AG09319 (cell line): ENCODE data around the gene CELSR1.

Experiments
- DNase-seq: peaks from one replicate; pipeline ENCODE4 v3.0.0-alpha.2; 2010; ENCODE audit warnings: low read depth; ENCODE audit errors: extremely low read depth
- TF ChIP-seq, protein P1 (sequence below): IDR thresholded peaks from 2 replicates; pipeline ENCODE4 v1.5.1; 2011; ENCODE audit warnings: low read depth, mild to moderate bottlenecking, inconsistent platforms, low read length, moderate library complexity

The CELSR1 gene

DNA sequence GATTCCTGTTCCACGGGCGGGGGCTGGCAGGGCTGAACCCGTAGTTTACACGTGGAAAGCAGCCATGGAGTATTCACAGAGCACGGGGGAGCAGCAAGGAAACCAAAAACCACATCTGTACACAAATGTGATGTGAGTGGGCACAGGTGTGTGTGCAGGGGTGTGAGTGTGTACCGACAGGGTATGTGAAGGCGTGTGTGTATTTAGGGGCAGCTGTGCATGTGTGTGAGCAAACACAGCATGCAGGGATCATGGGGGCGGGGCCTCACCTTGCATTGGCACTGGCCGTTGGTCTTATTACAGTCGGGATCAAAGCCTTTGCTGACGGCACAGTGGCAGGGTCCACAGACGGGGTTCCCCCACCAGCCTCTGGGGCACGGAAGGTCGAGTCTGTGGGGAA, 143.5 kb downstream of the CELSR1 start:
- DNase-seq: no peak
- TF ChIP-seq, protein P1, sequence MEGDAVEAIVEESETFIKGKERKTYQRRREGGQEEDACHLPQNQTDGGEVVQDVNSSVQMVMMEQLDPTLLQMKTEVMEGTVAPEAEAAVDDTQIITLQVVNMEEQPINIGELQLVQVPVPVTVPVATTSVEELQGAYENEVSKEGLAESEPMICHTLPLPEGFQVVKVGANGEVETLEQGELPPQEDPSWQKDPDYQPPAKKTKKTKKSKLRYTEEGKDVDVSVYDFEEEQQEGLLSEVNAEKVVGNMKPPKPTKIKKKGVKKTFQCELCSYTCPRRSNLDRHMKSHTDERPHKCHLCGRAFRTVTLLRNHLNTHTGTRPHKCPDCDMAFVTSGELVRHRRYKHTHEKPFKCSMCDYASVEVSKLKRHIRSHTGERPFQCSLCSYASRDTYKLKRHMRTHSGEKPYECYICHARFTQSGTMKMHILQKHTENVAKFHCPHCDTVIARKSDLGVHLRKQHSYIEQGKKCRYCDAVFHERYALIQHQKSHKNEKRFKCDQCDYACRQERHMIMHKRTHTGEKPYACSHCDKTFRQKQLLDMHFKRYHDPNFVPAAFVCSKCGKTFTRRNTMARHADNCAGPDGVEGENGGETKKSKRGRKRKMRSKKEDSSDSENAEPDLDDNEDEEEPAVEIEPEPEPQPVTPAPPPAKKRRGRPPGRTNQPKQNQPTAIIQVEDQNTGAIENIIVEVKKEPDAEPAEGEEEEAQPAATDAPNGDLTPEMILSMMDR: no peak

DNA sequence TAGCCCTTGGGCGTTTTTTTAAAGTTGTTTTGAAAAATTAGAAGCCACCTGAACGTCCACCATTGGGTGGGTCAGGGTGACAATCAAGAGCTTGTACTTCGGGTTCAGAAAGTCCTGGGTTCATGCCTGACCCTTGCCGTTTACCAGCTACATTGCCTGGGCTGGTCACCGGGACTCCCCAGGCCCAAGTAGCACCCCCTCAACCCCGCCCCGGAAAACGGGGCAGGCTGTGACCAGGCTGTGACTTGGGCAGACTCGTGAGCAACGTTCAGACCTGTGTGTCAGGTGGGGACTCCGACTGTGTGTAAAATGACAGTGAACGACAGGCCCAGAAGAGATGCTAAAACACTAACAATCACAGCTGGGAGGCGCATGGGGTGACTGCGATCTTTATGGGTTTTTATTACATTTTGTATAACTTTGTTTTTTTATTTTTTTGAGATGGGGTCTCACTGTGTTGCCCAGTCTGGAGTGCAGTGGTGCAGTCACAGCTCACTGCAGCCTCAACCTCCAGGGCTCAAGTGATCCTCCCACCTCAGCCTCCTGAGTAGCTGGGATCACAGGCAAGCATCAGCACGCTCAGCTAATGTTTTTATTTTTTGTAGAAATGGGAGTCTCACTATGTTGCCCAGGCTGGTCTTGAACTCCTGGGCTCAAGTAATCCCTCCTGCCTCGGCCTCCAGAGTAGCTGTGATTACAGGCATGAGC, 145.1 kb downstream of the CELSR1 start:
- no peak for DNase-seq
- TF ChIP-seq, protein P1: no peak

DNA sequence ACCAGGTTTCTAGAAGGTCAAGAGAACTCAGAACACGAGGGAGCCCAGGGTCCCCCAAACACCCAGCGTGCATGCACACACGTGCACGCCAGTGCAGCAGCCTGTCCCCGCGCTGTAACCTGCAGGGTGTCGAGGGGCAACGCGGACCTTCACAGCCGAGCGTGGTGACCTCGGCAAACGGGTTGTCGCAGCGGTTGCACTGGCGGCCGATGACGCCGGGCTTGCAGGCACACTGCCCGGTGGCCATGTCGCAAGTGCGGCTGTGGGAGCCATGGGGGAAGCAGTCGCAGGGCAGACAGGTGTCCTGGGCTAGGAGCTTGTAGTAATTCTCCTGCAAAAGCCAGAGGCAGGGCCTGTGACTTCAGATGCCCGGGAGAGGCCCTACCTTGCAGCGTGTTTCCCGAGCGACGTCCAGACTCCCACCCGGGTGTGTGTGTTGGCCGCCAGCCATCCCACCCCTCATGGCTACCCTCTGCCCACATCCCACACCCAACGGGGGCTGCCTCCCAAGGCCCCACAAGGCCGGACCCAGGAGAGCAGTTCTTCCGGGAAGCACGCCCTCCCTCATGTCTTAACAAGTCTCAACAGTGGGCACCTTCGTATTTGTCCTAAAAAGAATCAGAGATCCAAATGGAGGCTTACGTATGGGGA, 145.8 kb downstream of the CELSR1 start:
- TF ChIP-seq, protein P1: no peak
- no peak for DNase-seq

GRCh38 chr22:46390652-46391301, 146.6 kb downstream of the CELSR1 start:
- DNase-seq: peak; percentile 56
- TF ChIP-seq, protein P1: peak; percentile 67

DNA sequence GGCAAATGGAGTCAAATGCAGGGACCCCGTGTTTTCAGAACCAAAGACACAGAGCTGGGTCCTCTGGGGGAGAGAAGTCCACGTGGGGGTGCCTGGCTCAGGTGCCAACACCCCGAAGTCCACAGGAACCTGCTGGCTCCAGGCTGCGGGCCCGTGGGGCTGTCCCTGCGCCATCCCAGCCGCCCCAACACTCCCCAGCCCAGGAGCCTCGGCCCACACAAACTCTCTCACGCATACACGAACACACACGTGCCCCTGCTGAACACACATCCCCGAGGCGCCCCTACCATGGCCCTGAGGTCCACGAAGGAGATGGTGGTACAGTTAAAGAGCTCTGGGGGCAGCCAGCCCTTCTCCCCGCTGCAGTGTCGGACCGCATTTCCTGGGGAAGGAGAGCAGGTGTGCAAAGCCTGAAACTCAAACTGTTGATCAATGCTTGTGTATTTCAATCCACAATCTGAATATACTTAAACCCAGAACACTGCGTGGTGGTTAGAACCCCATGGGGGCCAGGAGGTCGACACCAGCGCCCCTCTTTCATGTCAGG, 147.2 kb downstream of the CELSR1 start:
- TF ChIP-seq, protein P1: no peak
- DNase-seq: no peak

GRCh38 chr22:46389081-46389480, 148.3 kb downstream of the CELSR1 start:
- TF ChIP-seq, protein P1: no peak
- DNase-seq: no peak

GRCh38 chr22:46388647-46389046, 148.8 kb downstream of the CELSR1 start:
- TF ChIP-seq, protein P1: no peak
- no peak for DNase-seq
